GM19438 (cell line): Measurements from ENCODE around the gene ARMH3.

Experiments used
- ATAC-seq: cut with Tn5 transposase; IDR thresholded peaks from one replicate; pipeline ENCODE4 v1.9.1; 2021; ENCODE audit warnings: low read depth; ENCODE audit not compliant: unreplicated experiment

The ARMH3 gene

GRCh38 chr10:101950213-101950612 is 105.8 kb downstream of the ARMH3 start:
- no peak for ATAC-seq

DNA sequence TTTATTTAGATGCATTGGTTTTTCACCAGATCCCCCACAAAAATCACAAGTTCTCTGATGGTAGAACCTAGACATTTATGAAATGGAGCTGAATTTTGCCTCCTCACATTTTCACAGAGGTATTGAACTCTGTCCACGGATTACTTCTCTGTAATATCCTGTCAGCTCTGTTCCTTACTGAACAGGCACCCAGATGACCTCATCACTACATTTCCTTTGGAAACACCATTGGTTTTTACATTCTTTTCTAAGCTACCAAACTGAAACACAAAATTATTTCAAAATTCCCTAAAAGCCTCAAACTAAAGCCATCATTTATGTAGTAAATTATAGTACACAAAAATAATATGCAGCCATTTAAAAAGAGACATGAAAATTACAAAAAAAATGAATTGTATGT is 114.1 kb downstream of the ARMH3 start:
- ATAC-seq = no peak

DNA sequence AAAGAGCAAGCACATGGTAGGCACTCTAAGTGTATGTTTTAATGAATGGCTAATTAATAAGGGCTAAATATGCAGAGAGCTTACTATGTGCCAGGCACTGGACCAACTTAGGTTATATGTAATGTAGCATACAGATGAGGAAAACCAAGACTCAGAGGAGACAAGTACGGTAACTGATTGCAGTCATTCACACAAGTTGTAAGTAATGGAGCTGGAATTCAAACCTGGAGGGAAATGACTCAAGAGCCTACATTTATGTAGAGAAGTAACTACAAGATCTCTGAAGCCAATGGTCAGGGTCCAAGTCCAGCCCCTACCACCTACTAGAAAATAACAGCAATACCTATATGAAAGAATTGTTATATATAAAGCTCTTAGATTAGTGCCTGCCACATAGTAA is 115.1 kb downstream of the ARMH3 start:
- no peak for ATAC-seq

DNA sequence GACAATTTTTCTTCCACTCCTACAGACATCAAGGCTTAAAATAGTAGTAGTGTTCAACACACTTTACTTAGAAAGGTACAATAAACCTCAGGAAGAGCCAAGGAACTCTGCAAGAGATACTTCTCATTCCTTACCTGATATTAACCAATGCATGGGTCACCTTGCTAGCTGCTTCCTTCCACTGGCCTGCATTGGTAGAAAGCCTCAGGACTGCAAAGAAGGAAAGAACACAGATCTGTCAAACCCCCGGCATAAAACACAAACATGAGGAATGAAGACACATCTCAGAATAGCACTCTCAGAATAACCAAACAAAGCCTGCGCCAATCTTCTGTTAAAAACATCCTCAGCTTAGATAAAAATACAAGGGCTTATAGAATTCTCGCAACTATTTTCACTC is 116.2 kb downstream of the ARMH3 start:
- ATAC-seq = no peak

- no peak for ATAC-seq
These were observed 116.8 kb downstream of the ARMH3 start for GRCh38 chr10:101939008-101939648.

- ATAC-seq = no peak
These were observed 117.5 kb downstream of the ARMH3 start for GRCh38 chr10:101938305-101939007.

- ATAC-seq = no peak
These were observed 120.5 kb downstream of the ARMH3 start for GRCh38 chr10:101935431-101935830.

DNA sequence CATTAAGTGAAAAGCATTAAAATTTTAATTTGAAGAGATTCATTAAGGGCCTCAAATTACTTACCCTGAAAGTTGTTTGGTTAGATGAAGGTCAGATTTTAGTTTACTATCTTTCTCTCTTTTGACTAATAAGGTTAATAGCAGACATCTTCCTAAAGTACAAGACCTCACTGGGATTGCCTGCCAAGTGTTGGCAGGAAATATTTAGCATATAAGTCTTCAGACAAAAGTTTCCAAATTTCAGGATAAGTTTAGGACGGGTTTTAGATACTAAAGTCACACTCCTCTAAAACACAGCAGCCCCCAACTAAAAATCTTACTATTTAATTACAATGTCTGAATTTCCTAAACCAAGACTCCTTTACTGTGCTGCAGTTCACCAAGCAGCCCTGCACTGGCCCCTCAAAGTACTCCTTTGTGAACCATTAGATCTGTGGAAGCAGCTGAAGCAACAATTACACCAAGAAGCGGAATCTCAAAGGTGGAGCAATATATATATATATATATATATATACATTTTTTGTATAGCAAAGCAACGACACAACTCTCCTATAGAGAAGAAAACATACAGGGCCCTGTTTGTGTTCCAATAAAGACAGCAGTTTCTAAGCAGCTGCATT is 121.2 kb downstream of the ARMH3 start:
- no peak for ATAC-seq

DNA sequence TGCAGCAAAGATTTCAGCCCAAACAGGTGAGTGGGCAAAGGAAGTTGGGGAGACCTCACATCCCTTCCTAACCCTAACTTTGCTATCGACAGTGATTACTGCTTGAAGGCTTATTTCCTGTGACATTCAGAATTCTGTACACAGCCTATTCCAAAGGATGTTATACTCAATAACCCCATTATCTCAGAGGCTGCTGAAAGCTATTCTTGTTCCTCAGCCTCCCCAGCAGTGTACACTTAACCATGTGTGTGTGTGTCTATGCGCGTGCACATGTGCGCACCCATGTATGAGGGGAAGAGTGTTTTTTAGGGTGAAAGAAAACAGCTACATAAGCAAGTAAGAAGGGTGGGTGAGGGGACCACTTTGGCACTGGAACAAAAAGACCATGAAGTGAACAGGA is 122.0 kb downstream of the ARMH3 start:
- ATAC-seq = no peak

- ATAC-seq = no peak
These were observed 123.8 kb downstream of the ARMH3 start for GRCh38 chr10:101932183-101932582.

GRCh38 chr10:101925027-101925426 is 130.9 kb downstream of the ARMH3 start:
- no peak for ATAC-seq

DNA sequence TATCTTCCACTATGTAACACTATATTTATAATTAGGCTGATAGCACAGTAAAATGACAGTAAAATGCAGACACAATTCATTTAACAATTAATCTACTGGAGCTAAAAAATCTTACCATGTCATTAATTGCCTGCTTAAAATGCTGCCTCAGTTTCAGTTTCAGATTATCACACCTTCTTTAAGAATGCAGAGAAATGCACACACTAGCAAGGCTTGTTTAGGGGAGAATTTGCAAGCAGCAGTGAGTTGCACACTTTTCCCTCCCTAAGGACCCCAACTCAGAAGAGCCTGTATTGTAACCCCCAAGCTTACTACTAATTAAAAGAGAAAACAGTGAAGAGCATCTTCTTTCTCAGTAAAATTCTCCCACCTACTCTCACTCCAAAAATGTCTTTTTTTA is 132.7 kb downstream of the ARMH3 start:
- ATAC-seq = no peak

DNA sequence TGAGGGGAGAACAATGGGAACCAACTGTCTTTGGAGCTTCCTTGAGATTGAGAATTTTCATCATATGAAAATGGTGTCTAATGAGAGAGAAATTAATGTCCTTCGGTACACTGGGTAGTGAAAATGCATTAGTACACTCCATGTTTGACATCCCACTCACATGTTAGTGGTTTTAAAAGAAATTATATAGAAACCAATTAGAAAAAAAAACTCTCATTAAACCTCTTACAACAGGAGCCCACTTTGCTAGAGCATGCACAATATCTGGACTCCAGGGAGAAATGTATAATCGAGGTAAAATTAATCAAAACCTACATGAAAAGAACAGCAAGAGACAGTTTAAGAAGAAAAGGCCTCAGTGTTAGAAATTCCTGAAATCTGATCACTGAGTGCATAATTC is 133.1 kb downstream of the ARMH3 start:
- no peak for ATAC-seq

GRCh38 chr10:101920546-101920945 is 135.4 kb downstream of the ARMH3 start:
- ATAC-seq = no peak

GRCh38 chr10:101919026-101919770 is 136.8 kb downstream of the ARMH3 start:
- ATAC-seq = no peak

DNA sequence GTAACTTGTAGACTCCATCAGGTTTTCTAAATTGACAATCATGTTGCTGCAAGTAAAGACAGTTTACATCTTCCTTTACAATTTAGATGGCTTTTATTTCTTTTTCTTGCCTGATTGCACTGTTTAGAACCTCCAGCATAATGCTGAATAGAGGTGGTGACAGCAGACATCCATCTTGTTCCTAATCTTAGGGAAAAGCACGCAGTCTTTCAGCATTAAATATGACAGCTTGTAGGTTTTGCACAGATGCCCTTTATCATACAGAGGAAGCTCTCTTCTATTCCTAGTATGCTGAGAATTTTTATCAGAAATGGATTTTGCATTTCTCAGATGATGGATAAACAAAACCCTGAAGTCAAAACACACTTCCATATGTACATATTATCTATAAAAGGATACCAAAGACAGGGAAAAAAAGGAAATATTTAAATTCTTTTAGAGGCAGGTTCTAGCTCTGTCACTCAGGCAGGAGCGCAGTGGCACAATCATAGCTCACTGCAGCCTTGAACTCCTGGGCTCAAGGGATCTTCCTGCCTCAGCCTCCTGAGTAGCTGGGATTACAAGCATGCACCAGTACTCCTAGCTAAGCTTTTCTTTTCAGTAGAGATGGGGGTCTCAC is 143.3 kb downstream of the ARMH3 start:
- ATAC-seq = no peak

DNA sequence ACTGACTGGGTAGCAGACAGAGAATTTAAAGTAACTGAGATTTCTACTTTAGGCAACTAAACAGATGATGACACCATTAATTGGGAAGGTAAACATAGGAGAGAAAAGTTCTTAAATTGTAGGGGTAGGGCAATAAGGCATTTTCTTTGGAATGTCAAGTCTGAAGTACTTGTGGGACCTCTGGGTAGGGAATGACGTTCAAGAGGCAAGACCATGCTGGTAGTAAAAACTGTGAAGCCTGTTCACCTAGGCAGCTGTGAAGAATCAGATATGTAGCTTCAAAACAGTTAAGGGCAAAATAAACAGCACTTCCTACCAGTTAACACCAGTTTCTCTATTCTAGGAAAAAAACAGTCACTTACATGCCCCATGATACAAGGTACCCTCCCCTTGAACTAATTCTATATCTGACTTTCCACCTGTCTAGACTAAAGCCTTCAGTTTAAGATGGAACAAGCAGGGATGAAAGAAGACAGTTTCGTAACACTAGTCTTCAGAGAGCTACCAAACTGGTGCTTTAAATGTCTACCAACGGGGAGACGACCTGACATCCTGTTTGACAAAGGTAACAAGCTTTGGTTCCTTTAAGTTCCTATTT is 149.3 kb downstream of the ARMH3 start:
- no peak for ATAC-seq

DNA sequence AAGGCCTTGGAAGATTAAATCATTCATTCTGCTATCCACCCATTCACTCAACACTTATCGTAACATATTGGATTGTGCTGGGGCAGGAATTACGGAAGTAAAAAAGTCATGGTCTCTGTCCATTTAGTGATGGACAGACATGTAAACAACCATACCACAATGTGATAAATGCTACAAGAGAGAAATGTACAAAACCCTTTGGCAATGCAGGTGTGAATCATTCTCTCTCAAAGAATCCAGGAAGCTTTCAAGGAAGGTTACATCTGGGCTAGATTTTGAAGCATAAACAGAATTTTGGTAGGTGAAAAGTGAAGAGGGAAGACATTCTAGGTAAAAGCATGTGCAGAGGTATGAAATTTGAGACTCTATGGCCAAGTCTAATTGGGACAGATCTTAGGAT is 150.7 kb downstream of the ARMH3 start:
- ATAC-seq = no peak

DNA sequence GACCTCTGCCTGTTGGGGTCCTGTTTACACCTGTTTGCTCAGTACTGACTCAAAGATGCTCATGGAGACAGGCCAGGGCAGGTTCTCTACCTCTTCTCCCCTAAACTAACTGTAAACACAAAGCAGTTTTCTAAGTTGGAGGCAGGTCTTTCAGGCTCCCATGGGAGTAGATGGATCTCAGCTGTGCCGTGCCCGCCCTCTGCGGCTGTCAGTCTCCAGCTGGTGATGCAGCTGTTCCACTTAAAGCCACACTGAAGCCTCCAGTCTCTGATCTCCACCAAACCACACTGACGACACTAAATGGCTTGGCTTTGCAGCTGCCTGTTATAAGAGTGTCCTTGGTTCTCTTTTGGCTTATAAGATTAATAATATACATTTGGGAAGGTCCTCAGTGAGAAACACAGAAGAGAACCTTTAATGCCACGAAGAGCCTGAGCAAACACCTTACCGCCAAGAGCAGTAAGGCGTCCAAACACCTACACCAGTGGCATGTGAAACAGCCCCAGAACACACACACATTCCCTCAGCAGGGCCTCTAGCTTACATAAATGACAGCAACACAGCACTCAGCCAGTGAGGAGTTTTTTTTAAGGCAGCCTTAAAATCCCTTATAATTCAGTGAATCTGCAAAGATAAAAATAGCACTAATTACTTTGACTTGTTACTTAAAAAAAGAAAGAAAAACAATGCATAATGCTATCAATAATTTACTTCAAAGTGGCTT is 152.0 kb downstream of the ARMH3 start:
- no peak for ATAC-seq

DNA sequence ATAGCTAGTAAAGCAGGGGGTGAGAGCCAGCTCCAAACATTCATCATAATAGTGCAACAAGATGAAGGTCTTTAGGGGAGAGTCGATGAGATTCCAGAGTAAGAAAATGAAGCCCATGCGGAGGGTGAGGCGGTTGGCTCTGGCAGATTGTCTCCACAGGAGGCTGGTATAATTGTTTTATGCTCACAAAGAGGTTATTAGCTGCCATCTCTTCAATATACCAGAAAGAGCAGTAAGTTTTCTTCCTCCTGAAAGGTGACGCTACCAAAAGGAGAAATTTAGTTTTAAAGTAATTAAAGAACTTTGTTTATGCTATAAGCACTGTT is 153.2 kb downstream of the ARMH3 start:
- ATAC-seq = no peak
